HEK293T (cell line): ENCODE results near the gene PTGES3.

Experiments used
- CTCF ChIA-PET: fragments of 350-600 bp; formaldehyde crosslinking; extraction: SDS; loops from one replicate; lab custom pipeline; 2021; ENCODE audit warnings: antibody characterized with exemption, inconsistent platforms; lab: Yijun Ruan, JAX
- POLR2A ChIA-PET: fragments of 350-600 bp; formaldehyde crosslinking; extraction: SDS; loops from one replicate; lab custom pipeline; 2020; ENCODE audit warnings: antibody characterized with exemption, inconsistent platforms; lab: Yijun Ruan, JAX
- DNase-seq: peaks from one replicate; pipeline ENCODE4 v3.0.0; 2012; ENCODE audit warnings: mixed read lengths; ENCODE audit errors: extremely low spot score
- ARNT ChIP-seq: fragments of 450-650 bp; IDR thresholded peaks from 2 replicates; pipeline ENCODE4 v1.6.1; 2017; ENCODE audit warnings: mild to moderate bottlenecking
- BHLHE40 ChIP-seq: fragments of 450-650 bp; IDR thresholded peaks from 2 replicates; pipeline ENCODE4 v1.6.1; 2016; ENCODE audit warnings: mild to moderate bottlenecking, moderate library complexity, borderline replicate concordance
- CTBP1 ChIP-seq: fragments of 450-650 bp; IDR thresholded peaks from 2 replicates; pipeline ENCODE4 v1.6.1; 2016; ENCODE audit warnings: borderline replicate concordance
- ELF4 ChIP-seq: fragments of 450-650 bp; IDR thresholded peaks from 2 replicates; pipeline ENCODE4 v1.6.1; 2017; ENCODE audit warnings: antibody characterized with exemption
- FOXA1 ChIP-seq: fragments of 450-650 bp; IDR thresholded peaks from 2 replicates; pipeline ENCODE4 v1.6.1; 2016; ENCODE audit warnings: mild to moderate bottlenecking
- FOXK2 ChIP-seq: fragments of 450-650 bp; IDR thresholded peaks from 2 replicates; pipeline ENCODE4 v1.6.1; 2016; ENCODE audit warnings: mild to moderate bottlenecking
- FOXM1 ChIP-seq: fragments of 450-650 bp; IDR thresholded peaks from 2 replicates; pipeline ENCODE4 v1.6.1; 2017; ENCODE audit warnings: mild to moderate bottlenecking, borderline replicate concordance
- HDGF ChIP-seq: fragments of 450-650 bp; IDR thresholded peaks from 2 replicates; pipeline ENCODE4 v1.6.1; 2017; ENCODE audit warnings: antibody characterized with exemption, borderline replicate concordance
- L3MBTL2 ChIP-seq: fragments of 450-650 bp; conservative IDR thresholded peaks from 2 replicates; pipeline ENCODE4 v1.6.1; 2016; ENCODE audit warnings: mild to moderate bottlenecking
- LEF1 ChIP-seq: fragments of 450-650 bp; IDR thresholded peaks from 2 replicates; pipeline ENCODE4 v1.6.1; 2017; ENCODE audit warnings: mild to moderate bottlenecking, borderline replicate concordance
- NFRKB ChIP-seq: fragments of 450-650 bp; IDR thresholded peaks from 2 replicates; pipeline ENCODE4 v1.6.1; 2016; ENCODE audit warnings: mild to moderate bottlenecking, moderate library complexity
- PKNOX1 ChIP-seq: fragments of 450-650 bp; IDR thresholded peaks from 2 replicates; pipeline ENCODE4 v1.6.1; 2016
- SP1 ChIP-seq: fragments of 450-650 bp; IDR thresholded peaks from 2 replicates; pipeline ENCODE4 v1.6.1; 2017
- SUZ12 ChIP-seq: fragments of 450-650 bp; IDR thresholded peaks from 2 replicates; pipeline ENCODE4 v1.6.1; 2016; ENCODE audit warnings: mild to moderate bottlenecking
- TARDBP ChIP-seq: fragments of 450-650 bp; IDR thresholded peaks from 2 replicates; pipeline ENCODE4 v1.6.1; 2016
- ZNF384 ChIP-seq: fragments of 450-650 bp; IDR thresholded peaks from 2 replicates; pipeline ENCODE4 v1.6.1; 2016

The PTGES3 gene

DNA sequence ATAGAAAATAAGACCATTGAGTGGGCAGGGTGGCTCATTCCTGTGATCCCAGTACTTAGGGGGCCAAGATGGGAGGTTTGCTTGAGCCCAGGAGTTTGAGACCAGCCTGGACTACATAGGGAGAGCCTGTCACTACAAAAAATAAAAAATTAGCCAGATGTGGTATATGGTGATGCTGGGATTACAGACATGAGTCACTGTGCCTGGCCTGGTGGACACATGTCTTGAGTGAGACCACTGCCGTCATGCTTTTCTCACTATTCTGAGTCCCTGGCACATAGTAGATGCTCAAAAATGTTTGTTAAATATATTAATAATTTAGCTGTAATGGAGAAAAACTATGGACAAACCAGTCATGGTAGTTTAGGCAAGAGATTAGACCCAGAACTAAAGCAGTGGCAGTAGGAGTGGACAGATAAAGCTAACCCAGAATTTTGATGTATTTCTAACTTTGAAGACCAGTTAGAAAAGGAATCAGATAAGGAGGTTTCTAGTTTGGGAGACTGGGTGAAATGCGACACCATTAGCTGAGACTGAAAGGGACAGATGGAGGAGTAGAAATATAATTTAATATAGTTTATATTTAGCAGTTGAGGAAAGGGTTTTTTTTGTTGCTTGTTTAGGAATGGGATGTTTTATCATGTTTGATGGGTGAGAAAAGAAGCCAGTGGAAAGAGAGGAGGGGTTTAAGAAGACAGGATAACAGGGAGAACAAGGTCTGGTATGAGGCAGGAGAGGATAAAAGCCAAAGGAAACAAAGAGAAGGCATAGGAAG, 7.4 kb upstream of the PTGES3 start:
- ChIA-PET POLR2A (no interaction called here), CTCF (no interaction called here)
- TF ChIP-seq FOXM1, result no peak
- no peak for TF ChIP-seq SP1
- no peak for TF ChIP-seq BHLHE40
- TF ChIP-seq PKNOX1, result no peak
- TF ChIP-seq ARNT, result no peak
- DNase-seq, result no peak

GRCh38 chr12:56694161-56694560, 6.1 kb upstream of the PTGES3 start:
- CTCF ChIA-PET, result interaction anchor here (0.7 kb wide), 1 partner anchor 955 kb away, joined by 6 read pairs; no protein-coding TSS in a partner anchor
- no peak for DNase-seq
- POLR2A ChIA-PET, result no interaction called here
- TF ChIP-seq TARDBP (no peak), FOXM1 (no peak), PKNOX1 (no peak), SP1 (no peak), ZNF384 (no peak), FOXA1 (no peak), LEF1 (no peak), FOXK2 (no peak), ELF4 (no peak), ARNT (no peak), SUZ12 (no peak), HDGF (no peak), L3MBTL2 (no peak), BHLHE40 (no peak)

DNA sequence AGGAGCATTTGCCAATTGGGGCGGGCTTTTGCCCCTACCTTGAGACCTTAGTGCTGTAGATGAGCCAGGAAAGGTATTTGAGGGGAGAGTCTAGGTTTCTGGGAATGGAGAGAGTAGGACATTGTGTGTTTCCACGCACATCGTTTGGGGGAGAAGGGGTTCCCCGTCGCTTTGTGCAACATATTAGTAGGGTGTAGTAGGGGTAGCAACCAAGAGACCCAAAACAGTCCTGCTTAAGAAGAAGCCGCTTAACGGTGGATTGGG, 694 bp upstream of the PTGES3 start:
- ChIA-PET POLR2A (interaction anchor here (0.7 to 5.2 kb wide), 22 partner anchors 10 to 500 kb away, joined by 3 to 69 read pairs (median 9); partner anchors contain the start of genes ATP5F1B, NACA, RBMS2 and STAT2), CTCF (interaction anchor here (0.6 to 6.8 kb wide), 2 partner anchors 12 to 52 kb away, joined by 3 to 31 read pairs; no protein-coding TSS in a partner anchor)
- no peak for DNase-seq
- TF ChIP-seq BHLHE40 (no peak), FOXM1 (no peak), ZNF384 (no peak), LEF1 (no peak), CTBP1 (no peak), PKNOX1 (no peak), NFRKB (no peak), ELF4 (no peak), ARNT (no peak), SP1 (no peak), L3MBTL2 (no peak; the same call in 1 of the 2 replicates), HDGF (no peak), TARDBP (no peak), FOXA1 (no peak), FOXK2 (no peak), SUZ12 (no peak)

DNA sequence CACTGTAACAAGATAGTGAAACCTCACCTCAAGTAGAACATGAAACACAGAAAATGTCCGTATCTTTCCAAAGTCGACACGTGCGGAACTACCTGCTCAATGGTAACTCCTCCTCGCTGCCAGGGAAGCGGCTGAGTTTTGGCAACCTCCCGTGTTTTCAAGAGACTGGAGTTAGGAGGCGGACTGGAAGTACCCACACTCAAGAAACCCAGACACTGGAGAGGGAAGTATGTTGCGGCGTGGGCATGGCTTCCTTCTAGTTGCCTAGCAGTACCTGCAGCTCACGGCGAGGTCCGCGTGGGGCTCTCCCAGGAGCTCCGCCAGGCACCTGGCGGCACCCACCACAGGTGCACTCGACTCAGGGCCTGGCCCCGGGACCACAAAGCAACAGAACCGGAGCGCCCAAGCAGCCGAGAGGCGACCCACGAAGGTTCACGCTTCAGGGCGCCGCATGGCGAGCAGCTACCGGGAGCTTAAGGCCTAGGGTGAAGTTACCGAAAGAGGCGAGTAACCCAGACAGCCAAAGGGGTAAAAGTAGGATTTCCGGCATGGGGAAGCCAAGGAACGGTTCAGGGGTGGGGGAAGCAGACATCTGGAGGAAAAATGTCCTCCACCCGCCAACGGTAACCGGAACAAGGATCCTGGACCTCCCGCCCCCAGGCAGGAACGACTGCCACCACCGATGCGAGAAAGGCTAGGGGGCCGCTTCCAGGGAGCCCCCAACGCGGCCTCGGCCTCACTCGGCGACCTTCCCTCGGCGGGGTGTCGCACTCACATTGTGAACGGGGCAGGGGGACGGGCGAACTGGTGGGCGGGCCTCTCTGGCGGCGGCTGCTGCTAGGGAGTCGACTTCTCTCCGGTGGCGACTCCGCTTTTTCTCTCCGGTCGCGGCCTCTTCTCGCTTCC, 608 bp downstream of the PTGES3 start:
- DNase-seq, result no peak
- CTCF ChIA-PET, result interaction anchor here (1.0 to 6.8 kb wide), 2 partner anchors 47 to 50 kb away, joined by 3 to 31 read pairs; no protein-coding TSS in a partner anchor

GRCh38 chr12:56684745-56685359, 3.2 kb downstream of the PTGES3 start:
- CTCF ChIA-PET, result interaction anchor here (0.6 to 6.8 kb wide), 4 partner anchors 14 to 949 kb away, joined by 3 to 31 read pairs (median 4); no protein-coding TSS in a partner anchor
- POLR2A ChIA-PET, result interaction anchor here (1.1 to 5.2 kb wide), 6 partner anchors 12 to 66 kb away, joined by 4 to 42 read pairs (median 4); partner anchors contain the start of genes ATP5F1B and NACA
- no peak for DNase-seq
- TF ChIP-seq PKNOX1 (peak; percentile 69; the same call in 1 of the 2 replicates), ELF4 (no peak), CTBP1 (0 out of 2 replicates have a peak, but pooled peaks have one; percentile 23)

More for the DNA sequence above, 608 bp downstream of the PTGES3 start:
- TF ChIP-seq SP1 (no peak), NFRKB (no peak), FOXM1 (no peak), ELF4 (no peak), L3MBTL2 (0 out of 2 replicates have a peak, but pooled peaks have one; percentile 22)
- POLR2A ChIA-PET, result interaction anchor here (0.9 to 5.2 kb wide), 18 partner anchors 10 to 404 kb away, joined by 3 to 69 read pairs (median 10); partner anchors contain the start of genes ATP5F1B, NACA and STAT2
